Motor neuron (in vitro differentiated cells): ENCODE measurements around the gene OSBP2. TPM values are rescaled to one million over a fixed set of nuclear protein-coding genes. Genes with fewer than 3 reads are reported as not detected.
A peak's percentile ranks its signal among the peaks of the same experiment; 100 is the strongest.
"Not testable (repeated sequence)": the region's sequence is repeated elsewhere in the genome, so short reads cannot be mapped to it uniquely, and the experiment has no call there.

Experiments
- ATAC-seq, 8 experiments: fragments of 200-7000 bp; cut with Tn5 transposase; replicated peaks in 6 of 8; 2 replicates each; pipeline ENCODE4 v1.8.0; 2021; ENCODE audit warnings: mild to moderate bottlenecking in 8 of 8, moderate library complexity in 8 of 8
- H3K27ac ChIP-seq, 2 donors: fragments of 250-450 bp; sonication (Bioruptor Pico); 2 replicates each; pipeline ENCODE4 v1.9.0; 2021; ENCODE audit warnings: antibody characterized with exemption in 2 of 2, mild to moderate bottlenecking in 2 of 2, moderate library complexity in 1 of 2
- H3K4me1 ChIP-seq, 2 donors: fragments of 250-450 bp; sonication (Bioruptor Pico); replicated peaks in 1 of 2; 2 replicates each; pipeline ENCODE4 v1.6.1; 2021; ENCODE audit warnings: antibody characterized with exemption in 2 of 2, mild to moderate bottlenecking in 2 of 2, moderate library complexity in 1 of 2
- H3K4me3 ChIP-seq, 5 donors: fragments of 250-450 bp; sonication (Bioruptor Pico); 2 replicates each; pipeline ENCODE4 v1.9.0; 2021; ENCODE audit warnings: antibody characterized with exemption in 5 of 5, mild to moderate bottlenecking in 5 of 5, moderate library complexity in 4 of 5
- WGBS, 10 experiments: fragments of 450-650 bp; shearing (Covaris generic); methylation state at CpG; one replicate each; pipeline ENCODE4 v1.0.0; 2022; 5-methylcytosine and 5-hydroxymethylcytosine counted together
- in situ Hi-C, 9 experiments: fragments of 400-800 bp; cut with MboI; loops; one replicate each; pipeline ENCODE4 v1.15.0; 2021; ENCODE audit warnings: low sequenced_read_pairs in 9 of 9, low pct_unique_long_range_greater_than_20kb in 2 of 9; ENCODE audit not compliant: unreplicated experiment in 9 of 9
- total RNA-seq, 8 experiments: library from RNA; unstranded; fragments of 300-600 nt; gene quantifications; 2 replicates each; pipeline versions ENCODE4 v1.2.3 to v1.2.4, GENCODE V29; 2022

OSBP2 gene
- total RNA-seq, 8 experiments from 2014 or later: 0.63 to 16.6 (median 5.4) TPM

DNA sequence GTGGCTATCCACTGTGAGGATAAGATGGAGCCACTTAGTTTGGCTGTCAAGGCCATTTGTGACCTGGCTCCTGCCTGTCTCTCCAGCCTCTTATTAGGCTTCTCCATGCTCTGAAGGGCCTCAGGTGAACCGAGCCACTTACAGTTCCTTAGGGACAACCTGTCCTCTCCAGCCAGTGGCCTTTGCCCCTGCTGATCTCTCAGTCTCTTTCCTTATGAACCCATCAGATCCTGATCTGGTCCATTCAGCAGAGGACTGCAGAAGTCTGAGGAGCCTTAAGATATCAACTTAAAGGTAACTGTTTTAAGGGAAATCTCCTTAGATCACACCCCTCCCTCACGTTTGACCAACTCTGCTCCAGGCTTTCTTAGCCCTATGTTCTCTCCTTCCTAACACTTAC is 29.4 kb upstream of the OSBP2 start:
- Histone ChIP-seq H3K27ac (no peak overlapping the region), H3K4me1 (peaks cover 3 to 7% of the 10 kb centered on the region in 2 donors), H3K4me3 (no peak overlapping the region)
- in situ Hi-C loops: loop anchor here in 1 of 9 experiments (25.0 kb wide), 1 partner anchor 247 kb away; no protein-coding TSS in a partner anchor
- ATAC-seq: no peak
- 18 to 100% (median 54%) methylated on average over 1 to 2 of the region's 2 CpGs; no CpG with 5 or more reads in 6 of the 10 experiments for WGBS, 10 experiments

DNA sequence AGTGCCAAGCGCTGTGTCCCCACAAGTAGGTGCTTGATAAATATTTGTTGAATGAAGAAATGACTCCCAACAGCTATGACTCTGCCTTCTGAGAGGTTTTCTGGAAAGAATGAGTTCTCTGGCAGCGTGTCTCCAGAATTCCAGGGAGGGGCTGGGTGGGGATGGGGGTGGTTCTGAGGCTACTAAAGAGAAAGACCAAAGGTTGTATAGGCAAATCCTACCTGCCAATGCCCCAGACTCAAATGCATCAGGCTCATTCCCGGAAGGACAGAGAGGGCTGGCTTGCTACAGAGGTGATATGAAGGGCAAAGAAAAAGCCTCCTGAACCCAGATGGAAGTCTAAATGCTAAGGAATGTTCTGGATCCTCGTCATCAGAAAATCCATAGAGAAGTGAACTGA is 28.9 kb upstream of the OSBP2 start:
- H3K4me1 ChIP-seq: peaks cover 3 to 7% of the 10 kb centered on the region in 2 donors
- 75 to 100% (median 89%) methylated on average over 1 to 2 of the region's 4 CpGs; no CpG with 5 or more reads in 6 of the 10 experiments for WGBS, 10 experiments
- in situ Hi-C loops: loop anchor here in 1 of 9 experiments (25.0 kb wide), 1 partner anchor 247 kb away; no protein-coding TSS in a partner anchor
- no peak for ATAC-seq
- H3K4me3 ChIP-seq: no peak overlapping the region
- no peak overlapping the region for H3K27ac ChIP-seq

DNA sequence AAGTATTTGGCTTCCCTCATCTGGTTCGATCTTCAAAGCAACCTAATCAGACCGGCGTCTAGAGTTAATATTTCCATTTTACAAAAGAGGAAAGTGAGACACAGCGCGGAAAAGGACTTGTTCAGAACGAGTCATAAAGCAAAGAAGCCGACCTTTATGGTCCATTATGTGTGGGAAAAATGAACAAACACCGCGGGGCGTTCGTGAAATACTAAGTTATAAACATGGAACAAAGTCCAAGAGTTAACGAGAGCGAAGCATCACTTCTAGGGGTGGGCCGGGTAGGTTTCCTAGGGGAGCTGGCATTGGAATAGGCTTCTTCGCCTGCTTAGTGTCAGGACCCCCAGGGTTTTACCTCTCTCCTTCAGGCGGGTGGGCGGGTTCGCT is 27.6 kb upstream of the OSBP2 start:
- 0 to 23% (median 9%) methylated on average over 3 to 11 of the region's 18 CpGs for WGBS, 10 experiments
- in situ Hi-C loops: loop anchor here in 1 of 9 experiments (25.0 kb wide), 1 partner anchor 245 kb away; no protein-coding TSS in a partner anchor
- Histone ChIP-seq H3K27ac (no peak overlapping the region), H3K4me3 (peak overlapping the region; percentile 43 to 72 (median 54)), H3K4me1 (peaks cover 3 to 7% of the 10 kb centered on the region in 2 donors)
- no peak for ATAC-seq

DNA sequence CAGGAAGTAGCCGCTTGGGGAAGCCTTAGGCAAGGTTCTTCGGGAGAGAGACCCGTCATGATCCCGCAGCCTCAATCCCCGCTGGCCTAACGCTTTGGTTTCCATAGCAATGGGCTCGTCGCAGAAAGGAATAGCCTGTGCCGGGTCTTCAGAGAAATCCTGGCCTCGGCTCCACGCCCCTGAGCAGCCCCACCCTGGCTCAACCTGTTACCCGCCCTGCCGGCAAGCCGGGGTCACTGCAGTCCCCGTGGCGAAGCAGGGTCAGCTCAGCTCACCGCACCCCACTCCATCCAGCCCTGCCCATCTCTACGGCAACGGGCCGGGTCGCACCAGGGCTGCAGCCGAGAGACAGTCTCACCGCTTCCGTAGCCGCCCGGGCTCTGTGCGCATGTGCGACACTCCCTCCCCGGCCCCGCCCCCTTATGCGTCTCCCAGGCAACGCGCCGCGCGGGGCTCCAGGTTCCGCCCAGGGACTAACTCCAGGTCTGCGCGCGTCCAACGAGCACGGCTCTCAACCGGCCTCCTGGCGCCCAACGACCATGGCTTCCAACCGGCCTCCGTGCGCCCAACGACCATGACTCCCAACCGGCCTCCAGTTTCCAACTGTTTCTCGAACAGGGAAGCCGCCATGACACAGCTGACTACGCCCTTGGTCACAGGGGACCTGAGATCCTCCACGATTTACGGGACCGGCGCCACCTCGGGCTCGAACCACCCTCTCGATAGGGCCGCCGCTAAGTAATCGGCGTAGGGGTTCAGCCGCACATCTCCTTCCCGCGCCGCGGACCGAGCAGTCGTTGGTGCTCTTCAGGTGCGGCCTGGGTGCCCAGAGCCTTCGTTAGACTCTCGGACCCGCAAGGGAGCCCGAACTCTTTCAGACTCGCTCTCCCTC is 26.9 kb upstream of the OSBP2 start, which contains the start of gene DUSP18:
TSS of gene DUSP18 (minus strand) at position 382 of the 892 bp plus-strand sequence. CDS start 3,872 bp downstream, outside the sequence.
- H3K4me1 ChIP-seq: peaks cover 3 to 7% of the 10 kb centered on the region in 2 donors
- H3K4me3 ChIP-seq: peak within 1 kb of the TSS; percentile 43 to 72 (median 54)
- peak; percentile 95 to 98 (median 97) for ATAC-seq
- in situ Hi-C loops: loop anchor here in 1 of 9 experiments (25.0 kb wide), 1 partner anchor 245 kb away; no protein-coding TSS in a partner anchor
- 0 to 1% (median 0%) methylated on average over 1 to 20 of the region's 77 CpGs; no CpG with 5 or more reads in 6 of the 10 experiments for WGBS, 10 experiments
- H3K27ac ChIP-seq: peak within 1 kb of the TSS; percentile 0 to 6

DNA sequence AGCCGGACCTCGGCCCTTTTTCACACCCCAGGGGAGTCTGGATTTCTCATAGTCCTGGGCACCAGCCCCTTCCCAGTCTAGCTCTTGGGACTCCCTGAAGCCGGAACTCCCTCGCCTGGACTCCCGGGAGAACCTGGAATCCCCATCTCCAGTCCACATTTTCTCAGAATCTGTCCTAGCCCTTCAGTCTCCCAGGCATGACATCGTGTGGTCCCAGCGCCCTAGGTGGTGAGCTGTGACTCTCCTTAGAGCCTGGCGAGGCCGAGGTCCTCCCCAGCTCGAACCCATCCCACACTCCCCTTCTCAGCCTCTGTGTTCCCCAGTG is 26.3 kb upstream of the OSBP2 start:
- H3K4me3 ChIP-seq: peak overlapping the region; percentile 43 to 72 (median 54)
- in situ Hi-C loops: loop anchor here in 1 of 9 experiments (25.0 kb wide), 1 partner anchor 244 kb away; no protein-coding TSS in a partner anchor
- ATAC-seq: no peak

DNA sequence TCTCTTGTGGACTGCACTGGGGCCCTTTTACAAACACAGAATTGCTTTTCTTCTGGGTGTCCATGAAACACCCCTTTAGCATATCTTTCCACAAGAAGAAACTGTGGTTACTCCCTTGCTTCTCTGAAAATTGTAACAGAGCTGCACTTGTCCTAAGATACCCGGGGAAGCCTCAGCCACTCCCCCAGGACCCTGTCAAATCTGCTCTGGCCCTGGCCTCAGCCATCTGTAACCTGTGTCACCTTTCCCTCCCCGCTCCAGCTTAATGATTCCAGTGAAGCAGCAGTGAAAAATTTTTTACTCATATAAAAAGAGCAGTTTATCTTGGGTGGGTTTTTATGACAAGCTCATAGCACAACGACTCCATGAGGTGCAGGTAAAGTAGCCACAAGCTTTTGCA is 23.6 kb upstream of the OSBP2 start:
- in situ Hi-C loops: loop anchor here in 1 of 9 experiments (25.0 kb wide), 1 partner anchor 241 kb away; no protein-coding TSS in a partner anchor
- WGBS, 10 experiments: 33 to 100% (median 82%) methylated on average over 1 to 3 of the region's 3 CpGs; no CpG with 5 or more reads in 2 of the 10 experiments
- no peak for ATAC-seq
- peaks cover 3 to 7% of the 10 kb centered on the region in 2 donors for H3K4me1 ChIP-seq
- no peak overlapping the region for H3K27ac ChIP-seq
- no peak overlapping the region for H3K4me3 ChIP-seq

More for the DNA sequence above, 26.3 kb upstream of the OSBP2 start:
- WGBS, 10 experiments: 20 to 60% (median 25%) methylated on average over 1 to 2 of the region's 10 CpGs; no CpG with 5 or more reads in 7 of the 10 experiments
- H3K4me1 ChIP-seq: peaks cover 3 to 7% of the 10 kb centered on the region in 2 donors
- H3K27ac ChIP-seq: no peak overlapping the region

DNA sequence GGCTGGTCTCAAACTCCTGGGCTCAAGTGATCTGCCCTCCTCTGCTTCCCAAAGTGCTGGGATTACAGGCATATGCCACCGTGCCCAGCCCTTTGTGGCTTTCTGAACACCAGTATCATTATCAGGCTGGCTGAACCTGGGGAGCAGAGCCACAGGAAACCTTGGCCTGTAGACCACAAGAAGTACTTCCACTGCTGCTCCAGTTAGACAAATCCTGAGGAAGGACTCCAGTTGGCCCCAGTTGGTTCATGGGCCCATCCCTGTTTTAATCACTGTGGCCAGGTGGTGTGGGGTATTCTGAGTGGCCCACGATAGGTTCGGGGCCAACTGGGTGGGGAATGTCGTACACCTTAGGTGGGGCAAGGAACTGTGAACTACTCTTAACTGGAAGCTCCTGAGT is 21.5 kb upstream of the OSBP2 start:
- 50 to 92% (median 87%) methylated on average over 2 to 4 of the region's 4 CpGs; no CpG with 5 or more reads in 3 of the 10 experiments for WGBS, 10 experiments
- H3K27ac ChIP-seq: no peak overlapping the region
- in situ Hi-C loops: loop anchor here in 1 of 9 experiments (25.0 kb wide), 1 partner anchor 239 kb away; no protein-coding TSS in a partner anchor
- H3K4me1 ChIP-seq: peaks cover 4 to 5% of the 10 kb centered on the region in 2 donors
- ATAC-seq: no peak
- no peak overlapping the region for H3K4me3 ChIP-seq

DNA sequence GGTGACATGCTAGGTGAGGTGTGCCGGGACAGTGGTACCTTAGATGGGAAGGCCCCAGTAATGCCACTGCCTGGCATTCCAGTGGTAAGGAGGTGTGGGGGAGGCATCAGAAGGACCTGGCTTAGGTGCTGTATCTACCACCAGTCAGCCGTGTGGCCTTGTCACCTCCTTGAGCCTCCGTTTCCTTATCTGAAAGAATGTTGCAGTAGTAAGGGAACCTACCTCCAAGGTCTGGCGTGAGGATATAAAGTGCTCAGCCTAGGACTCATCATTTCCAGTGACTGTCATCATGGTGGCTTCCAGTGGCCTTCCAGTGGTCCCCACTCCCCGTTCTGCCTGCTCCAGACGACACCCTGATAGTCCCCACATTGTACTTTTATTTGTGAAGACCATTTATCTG is 20.2 kb upstream of the OSBP2 start:
- ATAC-seq: no peak
- 75 to 96% (median 95%) methylated on average over 2 to 4 of the region's 6 CpGs; no CpG with 5 or more reads in 5 of the 10 experiments for WGBS, 10 experiments
- Histone ChIP-seq H3K4me3 (no peak overlapping the region), H3K4me1 (peaks cover 0 to 8% of the 10 kb centered on the region in 2 donors), H3K27ac (no peak overlapping the region)
- in situ Hi-C loops: loop anchor here in 1 of 9 experiments (25.0 kb wide), 1 partner anchor 238 kb away; no protein-coding TSS in a partner anchor

DNA sequence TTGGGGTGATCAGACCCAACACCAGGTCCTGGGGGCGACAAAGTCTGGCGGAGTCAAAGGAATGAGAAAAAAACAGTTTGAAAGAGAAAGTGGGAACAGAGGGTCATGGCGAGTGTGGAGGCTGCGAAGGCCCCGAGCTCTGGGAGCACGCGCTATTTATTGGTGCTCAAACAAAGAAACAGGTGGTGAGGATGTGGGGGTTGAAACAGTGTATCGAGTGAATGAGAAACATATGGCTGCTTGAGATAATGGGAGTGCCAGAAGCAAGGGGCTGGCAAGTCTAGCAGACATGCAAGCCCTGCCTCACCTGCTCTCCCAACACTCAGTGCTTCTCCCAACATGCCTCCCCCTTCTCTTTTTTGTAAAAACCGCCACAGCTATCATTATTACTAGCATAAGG is 19.2 kb upstream of the OSBP2 start:
- ATAC-seq: no peak
- WGBS, 10 experiments: 25 to 100% (median 80%) methylated on average over 1 to 7 of the region's 9 CpGs; no CpG with 5 or more reads in 2 of the 10 experiments
- Histone ChIP-seq H3K27ac (no peak overlapping the region), H3K4me1 (peaks cover 0 to 8% of the 10 kb centered on the region in 2 donors), H3K4me3 (no peak overlapping the region)
- in situ Hi-C loops: no loop called here

DNA sequence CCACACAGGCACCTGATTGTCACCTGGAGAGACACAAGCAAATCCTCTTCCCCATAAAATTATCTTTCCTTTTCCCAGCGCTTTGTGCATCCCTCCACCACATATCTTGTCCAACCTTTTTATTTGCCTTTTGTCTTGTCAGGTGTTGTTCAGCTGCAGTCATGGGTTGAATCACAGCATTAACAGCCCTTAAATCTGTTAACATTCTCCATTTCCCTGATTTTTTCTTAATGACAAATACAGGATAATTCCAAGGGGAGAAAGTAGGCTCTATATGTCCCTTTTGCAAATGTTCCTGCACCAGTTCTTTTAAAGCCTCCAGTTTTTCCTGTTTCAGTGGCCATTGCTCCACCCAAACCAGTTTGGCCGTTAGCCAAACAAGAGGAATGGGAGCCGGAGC is 18.1 kb upstream of the OSBP2 start:
- ATAC-seq, H3K4me1 ChIP-seq, in situ Hi-C loops, H3K27ac ChIP-seq, H3K4me3 ChIP-seq: not testable (repeated sequence)
- WGBS, 10 experiments: 0 to 100% (median 95%) methylated on average over 1 to 3 of the region's 3 CpGs; no CpG with 5 or more reads in 3 of the 10 experiments

DNA sequence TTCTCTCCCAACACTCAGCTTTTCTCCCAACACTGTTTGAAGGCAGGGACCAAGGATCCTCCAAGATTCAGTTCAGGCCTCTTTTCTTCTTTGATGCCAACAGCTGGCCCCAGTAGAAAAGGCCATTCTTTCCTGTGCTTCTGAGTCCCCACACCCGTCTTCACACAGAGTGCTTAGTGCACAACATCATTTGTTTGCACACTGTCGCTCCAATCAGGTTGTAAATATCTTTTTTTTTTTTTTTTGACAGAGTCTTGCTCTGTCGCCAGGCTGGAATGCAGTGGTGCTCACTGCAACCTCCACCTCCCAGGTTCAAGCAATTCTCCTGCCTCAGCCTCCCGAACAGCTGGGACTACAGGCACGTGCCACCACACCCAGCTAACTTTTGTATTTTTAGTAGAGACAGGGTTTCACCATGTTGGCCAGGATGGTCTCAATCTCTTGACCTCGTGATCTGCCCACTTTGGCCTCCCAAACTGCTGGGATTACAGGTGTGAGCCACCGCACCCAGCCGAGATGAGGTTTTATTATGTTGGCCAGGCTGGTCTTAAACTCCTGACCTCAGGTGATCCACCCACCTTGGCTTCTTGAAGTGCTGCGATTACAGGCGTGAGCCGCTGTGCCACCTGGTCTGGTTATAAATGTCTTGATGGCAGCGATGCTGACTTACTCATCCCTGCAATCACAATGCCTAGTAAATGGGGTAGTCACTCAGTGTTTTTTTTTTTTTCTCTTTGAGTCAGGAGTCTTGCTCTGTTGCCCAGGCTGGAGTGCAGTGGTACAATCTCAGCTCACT is 14.6 kb upstream of the OSBP2 start:
- ATAC-seq, in situ Hi-C loops, H3K4me3 ChIP-seq, H3K4me1 ChIP-seq, H3K27ac ChIP-seq: not testable (repeated sequence)
- WGBS, 10 experiments: 0 to 96% (median 68%) methylated on average over 1 to 7 of the region's 12 CpGs; no CpG with 5 or more reads in 2 of the 10 experiments

DNA sequence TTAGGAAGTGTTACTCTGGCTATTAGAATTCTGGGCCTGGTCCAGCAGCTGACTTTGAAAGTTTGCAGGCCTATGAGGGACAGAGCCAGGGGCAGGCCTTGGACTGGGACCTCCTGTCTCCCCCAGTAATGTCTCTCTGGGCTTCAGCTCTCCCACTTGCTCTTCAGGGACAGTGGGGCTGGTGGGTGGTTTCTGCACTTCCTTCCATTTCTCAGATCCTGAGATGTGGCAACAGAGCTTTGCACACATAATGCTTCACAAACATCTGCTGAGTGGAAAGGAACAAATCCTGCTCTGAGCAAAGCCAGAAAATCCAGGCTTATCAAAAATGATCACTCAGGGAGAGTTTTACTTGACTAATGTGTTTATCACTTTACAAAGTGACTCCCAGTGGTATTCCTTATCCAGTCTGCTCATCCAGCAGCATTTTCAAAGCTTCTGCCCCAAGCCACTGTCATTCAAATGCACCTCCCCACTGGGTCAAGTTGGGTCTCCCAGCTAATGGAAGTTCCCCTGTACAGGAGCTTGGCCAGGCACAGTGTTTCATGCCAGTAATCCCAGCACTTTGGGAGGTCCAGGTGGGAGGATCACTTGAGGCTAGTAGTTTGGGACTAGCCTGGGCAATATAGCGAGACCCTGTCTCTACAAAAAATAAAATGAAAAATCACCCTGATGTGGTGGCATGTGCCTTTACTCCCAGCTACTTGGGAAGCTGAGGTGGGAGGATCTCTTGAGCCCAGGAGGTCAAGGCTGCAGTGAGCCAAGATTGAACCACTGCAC is 13.5 kb upstream of the OSBP2 start:
- WGBS, 10 experiments: 80 to 100% (median 83%) methylated on average over 1 of the region's 1 CpG; no CpG with 5 or more reads in 5 of the 10 experiments
- in situ Hi-C loops: no loop called here
- no peak overlapping the region for H3K27ac ChIP-seq
- peaks cover 0 to 8% of the 10 kb centered on the region in 2 donors for H3K4me1 ChIP-seq
- no peak overlapping the region for H3K4me3 ChIP-seq
- no peak for ATAC-seq
